K562 (cell line): Measurements from ENCODE around the gene HRCT1. TPM values are rescaled to one million over a fixed set of nuclear protein-coding genes. Genes with fewer than 3 reads are reported as not detected.
"Not testable (repeated sequence)": the region's sequence is repeated elsewhere in the genome, so short reads cannot be mapped to it uniquely, and the experiment has no call there.

Source experiments
- ATAC-seq: fragments of 200-7000 bp; cut with Tn5 transposase; 3 replicates; pipeline ENCODE4 v1.9.1; 2020; ENCODE audit warnings: moderate library complexity
- BruUV-seq: library from RNA; stranded (reverse); fragments of 400-500 nt; replicated peaks from 2 replicates; lab custom pipeline; 2021; lab: Mats Ljungman, UMichigan
- CTCF ChIA-PET: fragments of 300-600 bp; formaldehyde crosslinking; extraction: SDS; loops from one replicate; lab custom pipeline; 2021; ENCODE audit warnings: low intra/inter-chr PET ratio; lab: Yijun Ruan, JAX
- POLR2A ChIA-PET: fragments of 300-600, 350-650 bp; sonication (Branson Sonifier 250); formaldehyde crosslinking; extraction: SDS; loops from one replicate; lab custom pipeline; 2021; ENCODE audit warnings: antibody characterized with exemption, inconsistent platforms; lab: Yijun Ruan, JAX
- DNase-seq, 4 experiments: peaks; one replicate each; pipeline versions ENCODE4 v3.0.0 to v3.0.0-alpha.2; 2011 to 2018; ENCODE audit warnings: low spot score in 3 of 4, mixed read lengths in 3 of 4; ENCODE audit errors: extremely low read depth in 1 of 4
- FAIRE-seq: peaks from 2 replicates; lab custom pipeline; 2011; peaks lifted over from hg19 to GRCh38; lab: Jason Lieb, UNC
- H2AFZ ChIP-seq: 2 replicates; pipeline ENCODE4 v1.6.0; 2011; ENCODE audit warnings: low read depth, low read length, control low read depth, inconsistent platforms
- H3K27ac ChIP-seq: fragments of 200-600 bp; 3 replicates; pipeline ENCODE4 v1.8.0; 2011; ENCODE audit warnings: low read depth, mild to moderate bottlenecking, control low read depth, inconsistent platforms, low read length, moderate library complexity, mixed read lengths; ENCODE audit errors: extremely low read depth
- H3K27me3 ChIP-seq, 2 experiments: fragments of 300-600 bp in 1 of 2; 2 replicates in 1 of 2; 3 replicates in 1 of 2; pipeline versions ENCODE4 v1.6.0 to v1.8.0; 2011; ENCODE audit warnings: inconsistent platforms in 2 of 2, low read length in 2 of 2, mild to moderate bottlenecking in 1 of 2, mixed read lengths in 1 of 2, moderate library complexity in 1 of 2; ENCODE audit not compliant: control insufficient read depth in 2 of 2, insufficient read depth in 2 of 2
- H3K36me3 ChIP-seq: fragments of 300-600 bp; 3 replicates; pipeline ENCODE4 v1.8.0; 2011; ENCODE audit warnings: mild to moderate bottlenecking, low read length, inconsistent platforms; ENCODE audit not compliant: control insufficient read depth, insufficient read depth
- H3K4me1 ChIP-seq, 2 experiments: fragments of 200-600 bp in 1 of 2; replicated peaks in 1 of 2; 2 replicates in 1 of 2; 3 replicates in 1 of 2; pipeline versions ENCODE4 v1.5.1 to v1.8.0; 2011; ENCODE audit warnings: inconsistent platforms in 2 of 2, low read length in 2 of 2, mild to moderate bottlenecking in 1 of 2, mixed read lengths in 1 of 2, moderate library complexity in 1 of 2; ENCODE audit not compliant: control insufficient read depth in 2 of 2, insufficient read depth in 2 of 2
- H3K4me2 ChIP-seq: 2 replicates; pipeline ENCODE4 v1.6.1; 2011; ENCODE audit warnings: low read length, control low read depth, inconsistent platforms, mixed read lengths; ENCODE audit not compliant: insufficient read depth
- H3K4me3 ChIP-seq: fragments of 200-600 bp; sonication (generic), shearing (Covaris generic); 2 replicates; pipeline ENCODE4 v1.5.1; 2016; ENCODE audit warnings: control low read depth, inconsistent platforms
- H3K79me2 ChIP-seq: fragments of 200-600 bp; 3 replicates; pipeline ENCODE4 v1.8.0; 2011; ENCODE audit warnings: low read length, inconsistent platforms; ENCODE audit not compliant: control insufficient read depth, insufficient read depth
- H3K9ac ChIP-seq, 2 experiments: 2 replicates each; pipeline versions ENCODE4 v1.6.0 to v1.6.1; 2011; ENCODE audit warnings: low read depth in 2 of 2, low read length in 2 of 2, control low read depth in 1 of 2, inconsistent platforms in 1 of 2, mild to moderate bottlenecking in 1 of 2, mixed read lengths in 1 of 2; ENCODE audit not compliant: insufficient read depth in 1 of 2
- H3K9me1 ChIP-seq: one replicate; pipeline ENCODE4 v1.6.0; 2011; ENCODE audit warnings: inconsistent platforms, mild to moderate bottlenecking, low read length, moderate library complexity; ENCODE audit not compliant: control insufficient read depth, insufficient read depth
- H3K9me3 ChIP-seq: replicated peaks from 2 replicates; pipeline ENCODE4 v1.5.1; 2011; ENCODE audit warnings: low read depth, low read length, inconsistent platforms; ENCODE audit not compliant: control insufficient read depth, insufficient read depth
- H4K20me1 ChIP-seq: replicated peaks from 2 replicates; pipeline ENCODE4 v1.6.1; 2011; ENCODE audit warnings: low read length, inconsistent platforms, mixed read lengths; ENCODE audit not compliant: control insufficient read depth, insufficient read depth
- BRD9 ChIP-seq: fragments of 450-650 bp; IDR thresholded peaks from 2 replicates; pipeline ENCODE4 v1.6.1; 2018; ENCODE audit warnings: low read depth; ENCODE audit not compliant: partially characterized antibody
- CCNT2 ChIP-seq: IDR thresholded peaks from 2 replicates; pipeline ENCODE4 v1.6.1; 2011; ENCODE audit warnings: borderline replicate concordance, low read depth, mild to moderate bottlenecking, moderate library complexity, mixed read lengths, low read length; ENCODE audit not compliant: insufficient read length; ENCODE audit errors: extremely low read depth
- E2F3 ChIP-seq: fragments of 250-450 bp; sonication (Bioruptor Pico); IDR thresholded peaks from 2 replicates; pipeline ENCODE4 v1.4.0; 2020; ENCODE audit warnings: mild to moderate bottlenecking
- ETV6 ChIP-seq, 3 experiments: fragments of 150-350 bp in 1 of 3; sonication (generic) in 1 of 3; formaldehyde crosslinking in 1 of 3; IDR thresholded peaks; 2 replicates each; pipeline versions ENCODE4 v1.6.1 to v1.8.0; 2014 to 2022; ENCODE audit warnings: borderline replicate concordance in 2 of 3, low read depth in 2 of 3, antibody characterized with exemption in 1 of 3, low read length in 1 of 3, mild to moderate bottlenecking in 1 of 3, missing genetic modification reagents in 1 of 3
- HDAC1 ChIP-seq, 2 experiments: fragments of 450-650 bp; IDR thresholded peaks; 2 replicates each; pipeline ENCODE4 v1.6.1; 2016 to 2017; ENCODE audit warnings: inconsistent platforms in 1 of 2, mild to moderate bottlenecking in 1 of 2, moderate library complexity in 1 of 2
- MAZ ChIP-seq, 2 experiments: fragments of 450-650 bp in 1 of 2; sonication (generic) in 1 of 2; formaldehyde crosslinking; IDR thresholded peaks in 1 of 2; conservative IDR thresholded peaks in 1 of 2; 2 replicates each; pipeline versions ENCODE4 v1.4.0 to v1.5.0; 2020; ENCODE audit warnings: mild to moderate bottlenecking in 1 of 2, missing genetic modification reagents in 1 of 2
- SP1 ChIP-seq: sonication (generic); formaldehyde crosslinking; IDR thresholded peaks from 2 replicates; pipeline ENCODE4 v1.8.1; 2022; ENCODE audit warnings: mild to moderate bottlenecking, missing genetic modification reagents
- STAT5B ChIP-seq: fragments of 250-450 bp; sonication (Bioruptor Pico); IDR thresholded peaks from 2 replicates; pipeline ENCODE4 v1.8.0; 2021; ENCODE audit warnings: mild to moderate bottlenecking, inconsistent platforms
- ZC3H4 ChIP-seq: sonication (generic); formaldehyde crosslinking; IDR thresholded peaks from 2 replicates; pipeline ENCODE4 v1.9.0; 2021; ENCODE audit warnings: missing genetic modification reagents, borderline replicate concordance
- WGBS: fragments of 100-300 bp; shearing (Covaris generic); methylation state at CpG from one replicate; pipeline ENCODE4 v1.1.6; 2016; ENCODE audit warnings: low coverage, mixed read lengths; ENCODE audit not compliant: insufficient coverage; ENCODE audit errors: missing lambda C conversion rate; 5-methylcytosine and 5-hydroxymethylcytosine counted together
- in situ Hi-C: fragments of 300-500 bp; cut with MboI; formaldehyde crosslinking; loops from 4 replicates; pipeline ENCODE4 v1.15.0; 2018; ENCODE audit warnings: inconsistent platforms, mixed read lengths
- intact Hi-C: fragments of 100-400 bp; cut with micrococcal nuclease; formaldehyde crosslinking; loops from 2 replicates; pipeline ENCODE4 v1.14.2; 2022
- polyA plus RNA-seq, 8 experiments: library from polyadenylated mRNA; depleted of rRNA in 4 of 8; stranded (reverse) in 5 of 8; unstranded in 3 of 8; fragments of >200 nt; fragmentation: Nextera tagmentation in 2 of 8; fragmentation: Illumina TruSeq in 1 of 8; extraction: Ambion mirVana in 2 of 8; extraction: Trizol in 1 of 8; gene quantifications; 2 replicates each; pipeline versions ENCODE4 v1.2.1 to v1.2.3, GENCODE V29; 2011 to 2014; ENCODE audit warnings: inconsistent platforms in 1 of 8, missing spikeins in 1 of 8
- total RNA-seq, 7 experiments: library from RNA; depleted of rRNA in 6 of 7; stranded (reverse); fragments of >200 nt in 6 of 7; fragmentation: Illumina TruSeq in 2 of 7; extraction: Trizol in 2 of 7; gene quantifications; 2 replicates each; pipeline versions ENCODE4 v1.2.1 to v1.2.3, GENCODE V29; 2011 to 2021; ENCODE audit warnings: low replicate concordance in 1 of 7
- TF ChIP-seq, protein P1 (sequence below): fragments of 450-650 bp; formaldehyde crosslinking; conservative IDR thresholded peaks from 2 replicates; pipeline ENCODE4 v1.4.0; 2022; ENCODE audit warnings: mild to moderate bottlenecking, missing genetic modification characterization

HRCT1 gene
- total and polyA plus RNA-seq, 9 of the 15 experiments (the other 6 are each of a cell fraction or from before 2014, with no cell fraction given), result 0.40 TPM; not detected in 8

DNA sequence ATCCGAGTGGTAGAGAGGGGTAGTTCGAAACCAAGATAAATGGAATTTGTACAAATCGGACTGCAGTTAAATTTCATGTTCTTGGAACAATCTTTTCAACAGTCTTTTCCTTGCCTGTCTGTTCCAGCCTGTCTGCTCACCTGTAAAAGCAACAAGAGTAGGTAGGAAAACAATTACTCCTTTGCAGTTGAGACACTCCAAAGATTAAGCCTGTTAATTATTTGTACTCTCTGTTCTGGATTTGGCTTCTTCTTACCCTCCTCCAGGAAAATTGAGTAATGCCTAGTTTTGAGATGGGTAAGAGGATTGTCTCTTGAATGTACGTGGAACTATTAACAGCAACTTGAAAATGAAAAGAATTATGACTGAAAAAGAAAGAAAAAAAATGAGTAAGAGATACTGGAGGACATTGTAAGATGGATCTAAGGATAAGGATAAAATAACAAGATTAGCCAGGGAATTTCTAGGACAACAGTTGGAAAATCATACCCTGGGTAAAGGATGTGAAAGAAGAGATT lies 27.6 kb downstream of the HRCT1 start:
- Histone ChIP-seq H2AFZ (peak overlapping the region; percentile 74; the same call in 1 of the 2 replicates), H3K4me2 (no peak overlapping the region), H3K9ac (no peak overlapping the region), H3K4me3 (no peak overlapping the region), H3K27ac (no peak overlapping the region), H3K9me3 (no peaks in the 10 kb centered on the region), H3K9me1 (no peaks in the 10 kb centered on the region), H3K79me2 (no peaks in the 10 kb centered on the region), H3K4me1 (no peaks in the 10 kb centered on the region; a peak in 1 of 5 replicates), H3K27me3 (no peaks in the 10 kb centered on the region), H4K20me1 (no peaks in the 10 kb centered on the region), H3K36me3 (no peaks in the 10 kb centered on the region)
- no peak for DNase-seq
- 36% methylated on average over 4 of the region's 4 CpGs for WGBS
- no TSS peak for BruUV-seq
- no peak for FAIRE-seq
- intact Hi-C loops, result no loop called here
- ChIA-PET CTCF (no interaction called here), POLR2A (no interaction called here)
- TF ChIP-seq ZC3H4 (no peak), CCNT2 (no peak), HDAC1 (IDR thresholded peaks at IDR 0.05) (no peak), ETV6 (IDR thresholded peaks at IDR 0.05; ENCODE audit: borderline replicate concordance in 1 of 2, low read depth in 2 of 2, low read length in 1 of 2) (no peak), ETV6 (CRISPR knock-in tag; IDR thresholded peaks at IDR 0.05; ENCODE audit: borderline replicate concordance) (no peak), SP1 (no peak), STAT5B (CRISPR knock-in tag) (no peak), E2F3 (no peak), MAZ (CRISPR knock-in tag; conservative IDR thresholded peaks at IDR 0.05 in 1 of 2, IDR thresholded peaks at IDR 0.05 in 1 of 2) (no peak), BRD9 (no peak)
- TF ChIP-seq, protein P1, sequence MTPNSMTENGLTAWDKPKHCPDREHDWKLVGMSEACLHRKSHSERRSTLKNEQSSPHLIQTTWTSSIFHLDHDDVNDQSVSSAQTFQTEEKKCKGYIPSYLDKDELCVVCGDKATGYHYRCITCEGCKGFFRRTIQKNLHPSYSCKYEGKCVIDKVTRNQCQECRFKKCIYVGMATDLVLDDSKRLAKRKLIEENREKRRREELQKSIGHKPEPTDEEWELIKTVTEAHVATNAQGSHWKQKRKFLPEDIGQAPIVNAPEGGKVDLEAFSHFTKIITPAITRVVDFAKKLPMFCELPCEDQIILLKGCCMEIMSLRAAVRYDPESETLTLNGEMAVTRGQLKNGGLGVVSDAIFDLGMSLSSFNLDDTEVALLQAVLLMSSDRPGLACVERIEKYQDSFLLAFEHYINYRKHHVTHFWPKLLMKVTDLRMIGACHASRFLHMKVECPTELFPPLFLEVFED (CRISPR knock-in tag), result no peak
- in situ Hi-C loops, result no loop called here
- no peak for ATAC-seq

DNA sequence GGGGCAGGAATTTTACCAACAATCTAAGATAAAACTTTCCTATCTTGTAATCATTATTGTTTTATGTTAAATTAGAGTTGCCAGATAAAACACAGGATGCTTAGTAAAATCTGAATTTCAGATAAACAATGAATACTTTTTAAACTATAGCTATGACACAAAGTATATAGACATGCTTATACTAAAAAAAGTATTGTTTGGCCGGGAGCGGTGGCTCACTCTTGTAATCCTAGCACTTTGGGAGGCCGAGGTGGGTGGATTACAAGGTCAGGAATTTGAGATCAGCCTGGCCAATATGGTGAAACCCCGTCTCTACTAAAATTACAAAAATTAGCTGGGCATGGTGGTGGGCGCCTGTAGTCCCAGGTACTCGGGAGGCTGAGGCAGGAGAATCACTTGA lies 28.1 kb downstream of the HRCT1 start:
- intact Hi-C loops, DNase-seq, H3K9ac ChIP-seq, POLR2A ChIA-PET, H3K27ac ChIP-seq, H3K4me1 ChIP-seq, H3K36me3 ChIP-seq, FAIRE-seq, BruUV-seq, H3K27me3 ChIP-seq, H3K9me3 ChIP-seq, ATAC-seq, H2AFZ ChIP-seq, H3K4me3 ChIP-seq, in situ Hi-C loops, H4K20me1 ChIP-seq, H3K4me2 ChIP-seq, H3K9me1 ChIP-seq, H3K79me2 ChIP-seq, CTCF ChIA-PET: not testable (repeated sequence)
- 71% methylated on average over 4 of the region's 6 CpGs for WGBS
